Measurements from ENCODE around the gene KCNJ18.
"Not testable (repeated sequence)": the region's sequence is repeated elsewhere in the genome, so short reads cannot be mapped to it uniquely, and the experiment has no call there.

GRCh38 chr17:21669616-21670360, 22.5 kb upstream of the KCNJ18 start:
- TF ChIP-seq CTCF (IDR thresholded peaks at IDR 0.05; ENCODE audit: low read depth, low read length, poor library complexity, severe bottlenecking); EZH2phosphoT487 (IDR thresholded peaks at IDR 0.05; ENCODE audit: borderline replicate concordance, low read length): not testable (repeated sequence)

Measured in DOHH2 (cell line).